ENCODE measurements around the gene ETHE1.

DNA sequence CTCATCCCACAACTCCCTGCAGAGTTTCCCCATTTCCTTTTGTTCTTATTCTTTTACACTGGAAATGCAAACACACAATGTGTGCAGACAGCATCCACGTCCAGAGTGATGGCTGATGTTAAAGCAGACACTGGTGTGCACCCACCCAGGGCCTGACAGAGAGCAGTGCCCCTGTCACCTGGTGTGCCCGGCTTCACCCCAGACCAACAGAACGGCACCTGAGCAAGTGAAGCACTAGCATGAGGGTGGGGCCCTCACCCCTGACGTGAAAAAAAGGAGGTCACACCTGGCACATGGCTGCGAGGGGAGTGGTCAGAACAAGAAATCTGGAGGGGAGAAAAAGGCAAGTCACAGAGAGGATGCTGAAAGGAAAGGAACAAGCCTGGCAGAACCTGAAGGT, 18.3 kb upstream of the ETHE1 start:
- TF ChIP-seq, protein P1, sequence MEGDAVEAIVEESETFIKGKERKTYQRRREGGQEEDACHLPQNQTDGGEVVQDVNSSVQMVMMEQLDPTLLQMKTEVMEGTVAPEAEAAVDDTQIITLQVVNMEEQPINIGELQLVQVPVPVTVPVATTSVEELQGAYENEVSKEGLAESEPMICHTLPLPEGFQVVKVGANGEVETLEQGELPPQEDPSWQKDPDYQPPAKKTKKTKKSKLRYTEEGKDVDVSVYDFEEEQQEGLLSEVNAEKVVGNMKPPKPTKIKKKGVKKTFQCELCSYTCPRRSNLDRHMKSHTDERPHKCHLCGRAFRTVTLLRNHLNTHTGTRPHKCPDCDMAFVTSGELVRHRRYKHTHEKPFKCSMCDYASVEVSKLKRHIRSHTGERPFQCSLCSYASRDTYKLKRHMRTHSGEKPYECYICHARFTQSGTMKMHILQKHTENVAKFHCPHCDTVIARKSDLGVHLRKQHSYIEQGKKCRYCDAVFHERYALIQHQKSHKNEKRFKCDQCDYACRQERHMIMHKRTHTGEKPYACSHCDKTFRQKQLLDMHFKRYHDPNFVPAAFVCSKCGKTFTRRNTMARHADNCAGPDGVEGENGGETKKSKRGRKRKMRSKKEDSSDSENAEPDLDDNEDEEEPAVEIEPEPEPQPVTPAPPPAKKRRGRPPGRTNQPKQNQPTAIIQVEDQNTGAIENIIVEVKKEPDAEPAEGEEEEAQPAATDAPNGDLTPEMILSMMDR (IDR thresholded peaks at IDR 0.05), result no peak
- no peak for TF ChIP-seq POLR2A (IDR thresholded peaks at IDR 0.05)
